ENCODE measurements around the gene TTC7B.
"Not testable (repeated sequence)": the region's sequence is repeated elsewhere in the genome, so short reads cannot be mapped to it uniquely, and the experiment has no call there.

The TTC7B gene

GRCh38 chr14:90848944-90849731, 32.9 kb upstream of the TTC7B start:
- Histone ChIP-seq H3K27me3 (ENCODE audit: control insufficient read depth in 5 of 5, insufficient read depth in 4 of 5, low read length in 5 of 5) (no peaks in the 10 kb centered on the region), H3K9me3 (ENCODE audit: control insufficient read depth in 5 of 5, low read length in 5 of 5) (no peaks in the 10 kb centered on the region), H3K36me3 (ENCODE audit: control insufficient read depth in 5 of 5, insufficient read depth in 5 of 5, low read length in 5 of 5) (no peaks in the 10 kb centered on the region), H3K9ac (ENCODE audit: low read length in 5 of 5) (no peak overlapping the region), H3K4me1 (ENCODE audit: control insufficient read depth in 5 of 5, insufficient read depth in 5 of 5, low read length in 5 of 5) (peaks cover 0 to 6% (median 0%) of the 10 kb centered on the region in 5 donors), H3K27ac (ENCODE audit: low read depth, low read length) (no peak overlapping the region), H3K4me3 (ENCODE audit: low read depth in 1 of 5, low read length in 5 of 5) (no peak overlapping the region)

GRCh38 chr14:90846511-90846910, 30.3 kb upstream of the TTC7B start:
- H3K27ac ChIP-seq (ENCODE audit: low read depth, low read length) = no peak overlapping the region
- H3K4me1 ChIP-seq (ENCODE audit: control insufficient read depth in 5 of 5, insufficient read depth in 5 of 5, low read length in 5 of 5) = peaks cover 0 to 6% (median 0%) of the 10 kb centered on the region in 5 donors
- no peaks in the 10 kb centered on the region for H3K36me3 ChIP-seq (ENCODE audit: control insufficient read depth in 5 of 5, insufficient read depth in 5 of 5, low read length in 5 of 5)
- no peaks in the 10 kb centered on the region for H3K27me3 ChIP-seq (ENCODE audit: control insufficient read depth in 5 of 5, insufficient read depth in 4 of 5, low read length in 5 of 5)
- no peak overlapping the region for H3K9ac ChIP-seq (ENCODE audit: low read length in 5 of 5)
- H3K9me3 ChIP-seq (ENCODE audit: control insufficient read depth in 5 of 5, low read length in 5 of 5) = no peaks in the 10 kb centered on the region
- H3K4me3 ChIP-seq (ENCODE audit: low read depth in 1 of 5, low read length in 5 of 5) = no peak overlapping the region

GRCh38 chr14:90844321-90844720, 28.1 kb upstream of the TTC7B start:
- Histone ChIP-seq H3K27ac (ENCODE audit: low read depth, low read length) (no peak overlapping the region), H3K4me1 (ENCODE audit: control insufficient read depth in 5 of 5, insufficient read depth in 5 of 5, low read length in 5 of 5) (peaks cover 2 to 7% (median 3%) of the 10 kb centered on the region in 5 donors), H3K9ac (ENCODE audit: low read length in 5 of 5) (no peak overlapping the region), H3K4me3 (ENCODE audit: low read depth in 1 of 5, low read length in 5 of 5) (no peak overlapping the region), H3K36me3 (ENCODE audit: control insufficient read depth in 5 of 5, insufficient read depth in 5 of 5, low read length in 5 of 5) (no peaks in the 10 kb centered on the region), H3K9me3 (ENCODE audit: control insufficient read depth in 5 of 5, low read length in 5 of 5) (no peaks in the 10 kb centered on the region), H3K27me3 (ENCODE audit: control insufficient read depth in 5 of 5, insufficient read depth in 4 of 5, low read length in 5 of 5) (no peaks in the 10 kb centered on the region)

GRCh38 chr14:90842726-90843125, 26.5 kb upstream of the TTC7B start:
- Histone ChIP-seq H3K4me1 (ENCODE audit: control insufficient read depth in 5 of 5, insufficient read depth in 5 of 5, low read length in 5 of 5) (peaks cover 4 to 17% (median 8%) of the 10 kb centered on the region in 5 donors), H3K9ac (ENCODE audit: low read length in 5 of 5) (no peak overlapping the region), H3K36me3 (ENCODE audit: control insufficient read depth in 5 of 5, insufficient read depth in 5 of 5, low read length in 5 of 5) (no peaks in the 10 kb centered on the region), H3K27ac (ENCODE audit: low read depth, low read length) (no peak overlapping the region), H3K4me3 (ENCODE audit: low read depth in 1 of 5, low read length in 5 of 5) (no peak overlapping the region), H3K27me3 (ENCODE audit: control insufficient read depth in 5 of 5, insufficient read depth in 4 of 5, low read length in 5 of 5) (no peaks in the 10 kb centered on the region), H3K9me3 (ENCODE audit: control insufficient read depth in 5 of 5, low read length in 5 of 5) (no peaks in the 10 kb centered on the region)

- not testable (repeated sequence) for H3K27me3 ChIP-seq (ENCODE audit: control insufficient read depth in 5 of 5, insufficient read depth in 4 of 5, low read length in 5 of 5); H3K36me3 ChIP-seq (ENCODE audit: control insufficient read depth in 5 of 5, insufficient read depth in 5 of 5, low read length in 5 of 5); H3K9ac ChIP-seq (ENCODE audit: low read length in 5 of 5); H3K4me3 ChIP-seq (ENCODE audit: low read depth in 1 of 5, low read length in 5 of 5); H3K9me3 ChIP-seq (ENCODE audit: control insufficient read depth in 5 of 5, low read length in 5 of 5); H3K27ac ChIP-seq (ENCODE audit: low read depth, low read length)
- peaks cover 4 to 23% (median 8%) of the 10 kb centered on the region in 5 donors for H3K4me1 ChIP-seq (ENCODE audit: control insufficient read depth in 5 of 5, insufficient read depth in 5 of 5, low read length in 5 of 5)
Observed at GRCh38 chr14:90840667-90841066, 24.4 kb upstream of the TTC7B start.

GRCh38 chr14:90839889-90840266, 23.6 kb upstream of the TTC7B start:
- no peaks in the 10 kb centered on the region for H3K36me3 ChIP-seq (ENCODE audit: control insufficient read depth in 5 of 5, insufficient read depth in 5 of 5, low read length in 5 of 5)
- no peaks in the 10 kb centered on the region for H3K9me3 ChIP-seq (ENCODE audit: control insufficient read depth in 5 of 5, low read length in 5 of 5)
- H3K4me1 ChIP-seq (ENCODE audit: control insufficient read depth in 5 of 5, insufficient read depth in 5 of 5, low read length in 5 of 5) = peaks cover 4 to 23% (median 8%) of the 10 kb centered on the region in 5 donors
- H3K27me3 ChIP-seq (ENCODE audit: control insufficient read depth in 5 of 5, insufficient read depth in 4 of 5, low read length in 5 of 5) = no peaks in the 10 kb centered on the region
- H3K9ac ChIP-seq (ENCODE audit: low read length in 5 of 5) = no peak overlapping the region
- H3K27ac ChIP-seq (ENCODE audit: low read depth, low read length) = peak overlapping the region; percentile 49
- no peak overlapping the region for H3K4me3 ChIP-seq (ENCODE audit: low read depth in 1 of 5, low read length in 5 of 5)

GRCh38 chr14:90839024-90839888, 23.0 kb upstream of the TTC7B start:
- H3K27ac ChIP-seq (ENCODE audit: low read depth, low read length) = peak overlapping the region; percentile 49
- peak overlapping the region in 2 of 5 donors; percentile 30 to 62 for H3K9ac ChIP-seq (ENCODE audit: low read length in 5 of 5)
- H3K4me1 ChIP-seq (ENCODE audit: control insufficient read depth in 5 of 5, insufficient read depth in 5 of 5, low read length in 5 of 5) = peaks cover 4 to 23% (median 8%) of the 10 kb centered on the region in 5 donors
- no peaks in the 10 kb centered on the region for H3K9me3 ChIP-seq (ENCODE audit: control insufficient read depth in 5 of 5, low read length in 5 of 5)
- H3K36me3 ChIP-seq (ENCODE audit: control insufficient read depth in 5 of 5, insufficient read depth in 5 of 5, low read length in 5 of 5) = no peaks in the 10 kb centered on the region
- no peaks in the 10 kb centered on the region for H3K27me3 ChIP-seq (ENCODE audit: control insufficient read depth in 5 of 5, insufficient read depth in 4 of 5, low read length in 5 of 5)
- peak overlapping the region; percentile 23 to 63 (median 54) for H3K4me3 ChIP-seq (ENCODE audit: low read depth in 1 of 5, low read length in 5 of 5)

GRCh38 chr14:90838531-90838930, 22.3 kb upstream of the TTC7B start:
- Histone ChIP-seq H3K9ac (ENCODE audit: low read length in 5 of 5) (peak overlapping the region in 1 of 5 donors; percentile 30), H3K4me1 (ENCODE audit: control insufficient read depth in 5 of 5, insufficient read depth in 5 of 5, low read length in 5 of 5) (peaks cover 4 to 23% (median 8%) of the 10 kb centered on the region in 5 donors)
- not testable (repeated sequence) for H3K27ac ChIP-seq (ENCODE audit: low read depth, low read length); H3K9me3 ChIP-seq (ENCODE audit: control insufficient read depth in 5 of 5, low read length in 5 of 5); H3K27me3 ChIP-seq (ENCODE audit: control insufficient read depth in 5 of 5, insufficient read depth in 4 of 5, low read length in 5 of 5); H3K4me3 ChIP-seq (ENCODE audit: low read depth in 1 of 5, low read length in 5 of 5); H3K36me3 ChIP-seq (ENCODE audit: control insufficient read depth in 5 of 5, insufficient read depth in 5 of 5, low read length in 5 of 5)

- Histone ChIP-seq H3K27ac (ENCODE audit: low read depth, low read length) (no peak overlapping the region), H3K27me3 (ENCODE audit: control insufficient read depth in 5 of 5, insufficient read depth in 4 of 5, low read length in 5 of 5) (no peaks in the 10 kb centered on the region)
Observed at GRCh38 chr14:90837355-90837754, 21.1 kb upstream of the TTC7B start.

GRCh38 chr14:90836692-90837063, 20.4 kb upstream of the TTC7B start:
- H3K4me3 ChIP-seq (ENCODE audit: low read depth in 1 of 5, low read length in 5 of 5) = no peak overlapping the region
- H3K27me3 ChIP-seq (ENCODE audit: control insufficient read depth in 5 of 5, insufficient read depth in 4 of 5, low read length in 5 of 5) = no peaks in the 10 kb centered on the region
- no peak overlapping the region for H3K27ac ChIP-seq (ENCODE audit: low read depth, low read length)
- H3K9me3 ChIP-seq (ENCODE audit: control insufficient read depth in 5 of 5, low read length in 5 of 5) = no peaks in the 10 kb centered on the region
- peaks cover 4 to 23% (median 8%) of the 10 kb centered on the region in 5 donors for H3K4me1 ChIP-seq (ENCODE audit: control insufficient read depth in 5 of 5, insufficient read depth in 5 of 5, low read length in 5 of 5)
- no peak overlapping the region for H3K9ac ChIP-seq (ENCODE audit: low read length in 5 of 5)
- no peaks in the 10 kb centered on the region for H3K36me3 ChIP-seq (ENCODE audit: control insufficient read depth in 5 of 5, insufficient read depth in 5 of 5, low read length in 5 of 5)

More at GRCh38 chr14:90837355-90837754, 21.1 kb upstream of the TTC7B start:
- H3K9me3 ChIP-seq (ENCODE audit: control insufficient read depth in 5 of 5, low read length in 5 of 5) = no peaks in the 10 kb centered on the region
- H3K4me3 ChIP-seq (ENCODE audit: low read depth in 1 of 5, low read length in 5 of 5) = no peak overlapping the region
- no peaks in the 10 kb centered on the region for H3K36me3 ChIP-seq (ENCODE audit: control insufficient read depth in 5 of 5, insufficient read depth in 5 of 5, low read length in 5 of 5)
- H3K9ac ChIP-seq (ENCODE audit: low read length in 5 of 5) = no peak overlapping the region
- H3K4me1 ChIP-seq (ENCODE audit: control insufficient read depth in 5 of 5, insufficient read depth in 5 of 5, low read length in 5 of 5) = peaks cover 4 to 23% (median 8%) of the 10 kb centered on the region in 5 donors
